ENCODE data around the gene DOCK1.

The DOCK1 gene

DNA sequence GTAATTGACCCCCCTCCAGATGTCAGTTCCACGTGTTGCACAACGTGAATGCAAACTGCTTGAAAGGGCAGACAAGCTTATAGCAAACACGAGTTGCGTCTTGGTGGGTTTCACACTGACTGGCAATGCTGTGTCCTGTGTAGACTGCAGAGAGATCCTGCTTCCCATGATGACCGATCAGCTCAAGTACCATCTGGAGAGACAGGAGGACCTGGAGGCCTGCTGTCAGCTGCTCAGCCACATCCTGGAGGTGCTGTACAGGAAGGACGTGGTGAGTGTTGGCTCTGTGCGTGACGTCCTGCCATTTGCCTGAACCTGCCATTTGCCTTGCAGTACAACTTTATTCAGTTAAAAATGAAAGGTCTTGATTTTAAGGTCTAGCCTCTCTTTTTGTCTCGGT, 220.1 kb downstream of the DOCK1 start:
- no peak for DNase-seq (ENCODE audit: extremely low read depth in 1 of 2, low read depth in 1 of 2)

- DNase-seq (ENCODE audit: extremely low read depth in 1 of 2, low read depth in 1 of 2): no peak
These were observed 222.6 kb downstream of the DOCK1 start for GRCh38 chr10:127127822-127128221.

GRCh38 chr10:127129104-127129503, 223.9 kb downstream of the DOCK1 start:
- no peak for DNase-seq (ENCODE audit: extremely low read depth in 1 of 2, low read depth in 1 of 2)

DNA sequence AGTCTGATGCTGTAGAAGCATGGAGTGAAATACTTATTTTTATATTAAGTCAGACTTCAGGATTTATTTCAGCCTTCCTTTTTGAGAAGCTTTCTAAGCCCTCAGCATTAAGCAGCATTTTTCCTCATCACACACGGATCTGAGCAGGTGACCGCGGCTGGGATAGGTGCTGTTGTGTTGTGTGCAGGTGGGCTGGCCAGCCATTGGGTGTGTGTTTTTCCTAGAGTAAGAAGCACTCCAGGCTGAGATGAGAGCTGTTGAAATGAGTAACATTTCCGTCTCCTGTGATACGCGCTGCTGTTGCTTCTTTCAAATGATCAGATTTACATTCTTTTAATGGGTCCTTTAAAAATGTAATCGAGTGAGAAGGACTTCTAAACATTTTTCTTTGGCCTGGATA, 227.2 kb downstream of the DOCK1 start:
- DNase-seq (ENCODE audit: extremely low read depth in 1 of 2, low read depth in 1 of 2): no peak

DNA sequence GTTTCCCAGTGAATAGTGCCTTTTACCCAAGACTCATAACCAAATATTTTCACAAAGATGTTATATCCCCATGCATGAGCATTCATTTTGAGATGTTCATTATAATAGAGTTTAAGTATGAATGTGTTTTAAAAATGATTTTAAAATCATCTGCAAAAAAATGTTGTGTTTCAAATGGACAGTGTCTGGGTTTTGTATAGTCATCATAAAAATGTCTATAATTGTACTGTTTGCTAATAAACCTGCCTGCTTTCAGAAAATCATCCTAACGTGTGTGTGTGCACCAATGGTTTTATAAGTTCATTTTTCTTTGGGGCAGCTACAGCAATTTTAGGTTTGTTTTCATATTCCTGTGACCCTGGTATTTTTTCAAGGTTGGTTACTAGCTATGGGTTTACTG, 228.0 kb downstream of the DOCK1 start:
- no peak for DNase-seq (ENCODE audit: extremely low read depth in 1 of 2, low read depth in 1 of 2)

DNA sequence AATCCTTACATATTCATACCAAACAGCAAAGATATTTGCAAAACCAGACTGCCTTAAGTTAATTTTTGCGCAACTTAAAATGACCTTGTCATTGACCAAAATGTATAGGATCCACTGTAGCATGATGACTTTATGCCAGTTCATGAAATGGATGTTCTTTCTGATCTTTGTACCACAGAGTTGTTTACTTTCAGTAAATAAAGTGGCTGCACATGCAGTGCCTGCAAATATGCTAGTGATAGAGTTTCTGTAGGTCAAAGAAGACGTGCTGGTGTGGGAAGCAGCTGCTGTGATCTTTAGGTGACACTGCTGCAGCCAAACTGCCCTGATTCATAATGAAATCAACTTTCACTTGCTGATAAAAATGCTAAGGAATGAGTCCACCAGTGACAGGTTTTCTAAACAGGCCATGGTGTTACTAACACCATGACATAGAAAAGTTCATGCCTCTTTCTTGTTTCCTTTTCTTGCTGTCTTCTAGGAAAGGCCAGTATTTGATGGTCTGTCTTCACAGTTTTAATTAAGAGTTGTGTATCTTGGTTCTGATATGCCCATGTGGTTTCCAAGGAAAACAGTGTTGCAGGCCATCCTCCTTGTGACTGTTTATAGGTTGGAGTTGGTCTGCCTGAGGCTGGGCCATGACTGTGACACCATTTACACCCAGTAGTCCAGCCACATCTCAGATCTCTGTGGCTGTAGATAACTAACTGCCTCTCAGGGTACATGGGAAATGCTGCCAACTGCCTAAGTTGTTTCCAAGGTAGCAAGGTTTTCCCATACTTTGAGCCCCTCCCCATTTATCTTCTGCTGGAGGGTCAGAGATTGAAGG, 228.7 kb downstream of the DOCK1 start:
- DNase-seq (ENCODE audit: extremely low read depth in 1 of 2, low read depth in 1 of 2): no peak

DNA sequence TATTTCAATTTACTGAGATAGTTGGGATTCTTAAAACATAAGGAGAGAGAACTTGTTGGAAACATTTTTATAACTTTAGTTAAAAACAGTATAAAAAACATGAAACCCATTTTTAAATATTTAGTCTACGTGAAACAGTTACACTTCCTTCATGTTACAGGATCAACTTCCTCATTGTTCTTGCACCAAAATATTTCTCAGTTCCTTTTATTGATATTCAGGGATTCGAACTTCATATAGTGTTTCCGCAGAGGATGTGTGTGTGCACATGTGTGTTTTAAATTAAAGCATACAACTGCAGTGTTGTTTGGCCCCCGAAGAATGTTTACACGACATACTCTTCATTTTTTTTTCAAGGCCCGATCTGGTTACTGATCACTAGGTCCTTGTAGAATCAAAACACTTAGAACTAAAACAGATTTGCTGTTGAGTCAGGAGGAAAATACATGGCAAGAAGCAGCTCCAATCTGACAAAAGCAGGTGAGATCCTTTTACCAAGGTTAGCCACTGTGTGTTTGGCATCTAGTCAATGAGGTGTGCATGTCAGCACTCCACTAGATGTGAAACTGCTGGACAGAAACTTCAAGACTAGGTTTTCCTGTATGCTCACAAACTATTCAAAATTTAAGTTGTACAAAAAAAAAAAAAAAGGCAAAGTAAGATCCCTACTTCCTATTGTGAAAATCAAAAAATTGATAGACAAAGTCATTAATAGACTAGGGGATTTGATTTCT, 230.8 kb downstream of the DOCK1 start:
- DNase-seq (ENCODE audit: extremely low read depth in 1 of 2, low read depth in 1 of 2): no peak

DNA sequence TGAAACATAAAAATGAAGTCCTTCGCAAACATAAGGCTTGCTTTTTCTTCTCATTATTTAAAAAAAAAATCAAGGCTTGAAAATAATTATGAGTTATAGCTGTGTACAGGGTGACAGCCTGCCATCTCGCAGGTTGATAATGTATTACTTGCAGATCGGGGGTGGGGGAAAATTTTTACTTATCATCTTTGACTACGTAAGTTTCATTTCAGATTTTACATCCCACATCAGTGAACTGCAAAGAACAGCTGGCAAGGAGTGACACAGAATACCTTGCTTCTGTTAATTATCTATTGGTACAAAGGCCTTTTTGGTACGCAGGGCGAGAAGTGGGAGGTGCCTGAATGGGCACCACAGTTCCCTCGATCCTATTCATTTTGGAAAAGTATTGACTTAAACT, 232.2 kb downstream of the DOCK1 start:
- no peak for DNase-seq (ENCODE audit: extremely low read depth in 1 of 2, low read depth in 1 of 2)

- no peak for DNase-seq (ENCODE audit: extremely low read depth in 1 of 2, low read depth in 1 of 2)
These were observed 236.9 kb downstream of the DOCK1 start for GRCh38 chr10:127142136-127142535.

DNA sequence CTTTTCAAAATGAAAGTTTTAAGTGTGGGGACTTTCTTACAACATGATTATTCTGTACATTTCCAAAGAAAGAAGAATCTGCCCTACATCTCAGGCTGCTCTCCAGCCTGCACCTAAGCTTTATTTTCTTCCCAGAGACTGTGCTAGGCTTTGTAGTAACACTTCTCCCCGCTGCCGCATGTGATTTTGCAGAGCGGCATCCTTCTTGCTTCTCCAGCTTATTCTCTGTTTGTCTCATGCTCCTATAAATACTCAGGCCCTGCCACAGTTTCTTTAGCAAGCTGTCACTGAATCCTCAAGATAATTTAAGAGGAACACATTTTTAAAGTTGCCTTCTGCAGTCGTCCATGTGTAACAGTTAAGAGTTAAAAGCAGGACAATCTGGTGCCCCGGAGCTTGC, 237.6 kb downstream of the DOCK1 start:
- DNase-seq (ENCODE audit: extremely low read depth in 1 of 2, low read depth in 1 of 2): no peak

- no peak for DNase-seq (ENCODE audit: extremely low read depth in 1 of 2, low read depth in 1 of 2)
These were observed 239.9 kb downstream of the DOCK1 start for GRCh38 chr10:127145173-127145572.

GRCh38 chr10:127146661-127147060, 241.4 kb downstream of the DOCK1 start:
- no peak for DNase-seq (ENCODE audit: extremely low read depth in 1 of 2, low read depth in 1 of 2)

DNA sequence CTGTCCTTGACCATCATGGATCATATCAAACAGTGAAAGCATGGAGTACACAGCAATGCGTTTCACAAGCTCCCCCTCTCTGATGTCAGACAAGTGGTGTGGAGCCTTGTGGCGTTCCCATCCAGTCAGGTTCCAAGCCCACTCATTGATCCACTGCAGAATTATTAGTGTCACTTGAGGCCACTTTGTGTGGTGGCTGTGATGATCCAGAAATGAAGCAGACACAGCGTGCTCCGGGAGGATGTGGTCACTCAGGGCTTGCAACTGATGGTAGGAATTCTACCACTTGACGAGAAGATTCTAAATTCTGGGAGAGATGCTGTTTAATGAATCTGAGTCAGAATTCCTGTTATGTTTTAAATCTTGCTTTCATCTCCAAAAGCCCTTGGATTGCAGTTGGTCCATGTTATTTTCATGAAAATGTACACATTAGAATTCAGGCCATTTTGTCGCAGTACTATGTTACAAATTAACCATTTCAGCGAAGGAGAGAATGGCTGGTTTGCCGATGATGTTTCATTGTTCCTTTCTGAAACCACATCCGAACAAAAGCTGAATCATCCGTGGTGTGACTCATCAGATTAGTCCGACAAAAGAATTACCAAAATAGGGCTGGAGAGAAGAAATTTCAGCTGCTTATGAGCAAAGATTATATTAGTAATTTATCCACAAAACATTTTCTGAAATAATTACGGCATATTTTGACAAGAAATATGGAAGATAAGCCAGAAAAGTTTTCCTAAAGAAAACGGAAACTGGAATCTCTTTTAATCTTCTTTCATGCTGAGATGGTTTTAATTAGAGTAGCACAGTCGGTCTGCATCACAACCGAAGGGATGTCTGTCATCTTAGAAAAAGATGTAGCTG, 243.1 kb downstream of the DOCK1 start:
- DNase-seq (ENCODE audit: extremely low read depth in 1 of 2, low read depth in 1 of 2): no peak

- no peak for DNase-seq (ENCODE audit: extremely low read depth in 1 of 2, low read depth in 1 of 2)
These were observed 243.6 kb downstream of the DOCK1 start for GRCh38 chr10:127148933-127149220.

DNA sequence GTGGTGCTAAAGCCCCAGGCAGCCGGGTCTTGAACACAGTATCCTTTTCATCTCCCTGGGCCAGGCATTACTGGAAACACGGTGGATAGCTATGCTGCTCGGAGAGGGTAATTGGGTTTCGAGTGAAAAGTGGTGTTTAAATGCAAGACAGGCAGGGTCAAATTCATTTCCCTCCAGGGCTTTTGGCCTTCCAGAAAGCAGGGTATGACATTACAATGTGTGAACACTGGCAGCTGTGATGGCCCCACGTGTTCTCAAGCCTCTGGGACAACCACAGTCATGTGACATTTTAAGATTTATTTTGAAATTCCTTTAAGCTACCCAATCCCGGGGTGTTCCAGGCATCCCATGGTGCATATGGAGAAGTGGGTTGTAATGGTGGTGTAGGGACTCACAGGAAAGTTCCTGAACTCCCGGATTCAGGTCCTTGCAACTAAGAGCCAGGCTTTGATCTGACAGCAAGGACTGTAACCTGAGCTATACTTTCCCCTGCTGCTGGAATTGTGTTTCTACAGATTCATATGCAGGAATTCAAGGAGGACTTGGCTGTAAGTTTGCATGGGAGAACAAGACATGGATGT, 244.4 kb downstream of the DOCK1 start:
- no peak for DNase-seq (ENCODE audit: extremely low read depth in 1 of 2, low read depth in 1 of 2)

GRCh38 chr10:127150136-127150535, 244.9 kb downstream of the DOCK1 start:
- DNase-seq (ENCODE audit: extremely low read depth in 1 of 2, low read depth in 1 of 2): no peak

GRCh38 chr10:127151541-127151940, 246.3 kb downstream of the DOCK1 start:
- DNase-seq (ENCODE audit: extremely low read depth in 1 of 2, low read depth in 1 of 2): no peak

GRCh38 chr10:127151981-127152699, 246.9 kb downstream of the DOCK1 start:
- DNase-seq (ENCODE audit: extremely low read depth in 1 of 2, low read depth in 1 of 2): no peak

- DNase-seq (ENCODE audit: extremely low read depth in 1 of 2, low read depth in 1 of 2): no peak
These were observed 248.0 kb downstream of the DOCK1 start for GRCh38 chr10:127153181-127153580.

DNA sequence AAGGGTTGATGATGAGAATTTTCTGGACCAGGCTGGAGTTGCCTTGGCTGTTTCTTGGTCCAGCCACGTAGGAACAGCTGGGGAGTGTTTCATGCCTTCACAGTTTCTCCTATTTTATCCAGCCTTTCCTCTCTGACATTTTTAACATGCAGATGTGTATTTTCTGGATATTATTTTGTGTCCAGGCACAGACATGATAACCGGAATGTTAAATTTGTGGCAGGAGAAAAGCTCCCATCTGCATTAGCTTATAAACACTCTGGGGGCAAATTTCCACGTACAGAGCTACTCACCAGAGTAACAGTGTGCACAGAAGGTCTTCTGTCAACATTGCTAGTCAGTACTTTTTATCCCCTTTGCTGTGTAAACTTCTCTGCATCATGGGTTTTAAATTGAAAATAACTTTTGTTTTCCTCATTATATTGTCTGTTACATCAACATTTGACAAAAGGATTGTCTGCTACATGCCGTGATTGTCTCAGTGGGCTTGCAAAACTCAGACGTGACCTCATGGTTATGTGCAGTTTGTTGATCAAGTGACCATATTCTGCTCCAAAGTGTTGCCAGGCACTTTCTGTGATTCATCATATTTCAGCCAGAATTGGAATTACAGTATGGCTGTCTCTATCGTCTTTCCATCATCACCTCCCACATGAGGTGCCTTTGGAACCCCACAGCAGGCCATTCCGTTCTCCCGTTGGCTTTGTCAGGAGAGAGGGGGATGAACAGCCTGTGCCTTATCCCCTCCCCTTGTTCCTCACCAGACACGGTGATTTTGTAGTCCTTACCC, 249.8 kb downstream of the DOCK1 start:
- DNase-seq (ENCODE audit: extremely low read depth in 1 of 2, low read depth in 1 of 2): no peak
